Left cardiac atrium (tissue), 4 donors: ENCODE data around the gene GAL3ST2. TPM values are rescaled to one million over a fixed set of nuclear protein-coding genes. Genes with fewer than 3 reads are reported as not detected.
"Not testable (repeated sequence)": the region's sequence is repeated elsewhere in the genome, so short reads cannot be mapped to it uniquely, and the experiment has no call there.

ENCODE experiments used
- ATAC-seq, 2 donors: fragments of 200-7000 bp; cut with Tn5 transposase; one replicate each; pipeline ENCODE4 v1.9.1; 2020; ENCODE audit warnings: mild to moderate bottlenecking in 2 of 2, moderate library complexity in 2 of 2
- DNase-seq: peaks from one replicate; pipeline ENCODE4 v3.0.0-alpha.2; 2020
- intact Hi-C, 2 donors: fragments of 100-400 bp; cut with DNase I; formaldehyde crosslinking; loops; one replicate each; pipeline versions ENCODE4 v1.14.1 to v1.15.1; 2022 to 2023
- total RNA-seq, 2 donors: library from RNA; stranded (reverse); fragmentation: NEBNext Ultra II Directional; extraction: Animal tissue kit (Norgen Biotek cat#: 25700); gene quantifications; one replicate each; pipeline ENCODE4 v1.2.1, GENCODE V29; 2021
- donor health status: DM: no; HTN: yes; CAD: no.
- donor health status: DM: no; HTN: yes; CAD: no; lungs with severe emphysema.
- donor health status: DM: yes; HTN: yes; CAD: no.
- donor health status: Dilated cardiomyopathy.

Gene GAL3ST2
- total RNA-seq, 2 donors from 2014 or later = 0.44 TPM; not detected in 1

DNA sequence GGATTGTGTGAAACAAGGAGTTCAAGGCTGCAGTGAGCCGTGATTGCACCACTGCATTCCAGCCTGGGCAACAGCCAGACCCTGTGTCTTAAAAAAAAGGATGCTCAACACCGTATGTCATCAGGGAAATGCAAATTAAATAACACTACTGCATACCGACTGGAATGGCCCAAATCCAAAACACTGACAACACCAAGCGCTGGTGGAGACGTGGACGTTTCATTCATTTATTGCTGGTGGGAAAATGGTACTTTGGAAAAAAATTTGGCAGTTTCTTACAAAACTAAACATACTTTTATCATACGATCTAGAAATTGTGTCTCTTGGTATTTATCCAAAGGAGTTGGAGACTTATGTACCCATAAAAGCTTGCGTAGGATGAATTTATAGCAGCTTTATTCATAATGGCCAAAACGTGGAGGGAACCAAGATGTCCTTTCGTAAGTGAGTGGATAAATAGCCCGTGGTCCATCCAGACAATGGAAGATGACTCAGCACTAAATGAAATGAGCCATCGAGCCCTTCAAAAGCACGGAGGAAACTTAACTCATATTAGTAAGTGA is 56.6 kb downstream of the GAL3ST2 start:
- intact Hi-C loops = no loop called here
- DNase-seq (no peak), ATAC-seq (peak in 1 of 2 donors; percentile 46)

DNA sequence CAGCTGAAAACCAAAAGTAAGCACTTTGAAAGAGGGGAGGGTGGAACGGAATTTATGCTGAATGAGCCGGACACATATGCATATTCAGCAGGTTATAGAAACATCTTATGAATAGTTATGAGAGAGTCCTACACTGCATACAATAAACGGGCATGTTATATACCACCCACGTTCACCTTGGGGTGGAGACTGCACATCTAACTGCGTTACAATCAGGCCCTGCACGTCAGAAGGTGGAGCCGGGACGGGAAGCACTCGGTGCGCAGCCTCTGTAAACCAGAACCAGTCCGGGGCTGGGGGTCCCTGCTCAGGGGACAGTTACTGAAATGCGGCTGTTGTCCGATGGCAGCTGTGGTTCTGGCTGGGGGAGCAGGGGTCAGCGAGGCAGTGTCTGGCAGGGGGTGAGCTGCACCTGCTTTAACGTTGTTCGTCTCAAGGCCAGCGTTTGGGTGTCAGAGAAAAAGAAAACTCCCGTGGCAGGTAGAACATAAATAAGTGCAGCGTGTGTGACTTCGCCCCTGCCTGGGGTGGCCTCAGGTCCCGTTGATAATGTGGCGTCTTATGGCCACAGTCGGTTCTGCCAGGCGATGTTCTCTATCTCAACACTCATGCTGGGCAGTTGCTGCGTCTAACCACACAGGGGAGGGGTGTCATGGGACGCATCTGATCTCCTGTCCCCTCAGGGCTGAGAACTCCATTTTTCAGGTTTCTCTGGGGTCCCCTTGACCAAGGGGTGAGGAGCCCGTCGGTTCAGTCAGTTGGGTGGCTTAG is 57.3 kb downstream of the GAL3ST2 start:
- DNase-seq = peak; percentile 16
- intact Hi-C loops, ATAC-seq: not testable (repeated sequence)

DNA sequence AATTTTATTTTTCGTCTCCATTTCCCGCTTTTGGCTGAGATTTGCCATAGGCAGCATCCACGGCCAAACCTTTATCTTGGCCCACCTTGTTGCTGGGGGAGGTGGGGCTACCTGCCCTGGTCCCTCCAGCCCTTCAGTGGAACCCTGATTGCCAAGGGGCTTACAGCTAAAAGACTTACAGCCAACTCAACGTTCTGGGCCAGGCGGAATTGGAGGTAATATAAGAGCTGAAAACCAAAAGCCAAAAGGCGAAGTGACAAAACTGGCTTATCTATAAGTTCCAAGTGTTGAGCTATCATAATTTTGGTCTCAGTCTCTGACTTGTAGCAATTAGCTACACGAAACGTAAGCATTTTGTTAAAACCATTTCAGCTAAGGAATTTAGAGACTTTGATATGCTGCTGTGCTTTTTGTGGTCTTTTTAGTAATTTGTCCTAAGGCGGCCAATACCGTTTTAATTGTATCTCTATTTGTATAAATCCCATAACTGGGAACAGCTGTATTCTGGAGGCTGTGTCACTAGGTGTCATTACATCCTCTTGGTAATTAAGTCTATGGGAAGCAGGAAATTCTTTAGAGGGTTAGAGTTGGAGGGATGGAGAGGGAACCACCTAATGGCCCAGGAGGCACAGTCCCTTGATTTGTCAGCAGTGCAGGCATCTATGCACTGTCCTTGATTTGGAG is 58.0 kb downstream of the GAL3ST2 start:
- ATAC-seq (no peak), DNase-seq (no peak)
- intact Hi-C loops = no loop called here

DNA sequence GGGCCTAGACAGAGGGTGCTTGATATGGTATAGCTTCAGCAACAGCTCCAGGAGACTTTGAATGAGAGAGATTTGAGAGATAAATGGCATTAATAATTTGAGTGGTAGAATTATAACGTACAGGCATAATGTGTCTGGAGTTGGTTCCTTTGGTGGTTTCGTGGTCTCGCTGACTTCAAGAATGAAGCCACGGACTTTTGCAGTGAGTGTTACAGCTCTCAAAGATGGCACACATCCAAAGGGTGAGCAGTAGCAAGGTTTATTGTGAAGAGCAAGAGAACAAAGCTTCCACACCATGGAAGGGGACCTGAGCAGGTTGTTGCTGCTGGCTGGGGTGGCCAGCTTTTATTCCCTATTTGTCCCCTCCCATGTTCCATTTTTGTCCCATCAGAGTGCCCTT is 59.0 kb downstream of the GAL3ST2 start:
- intact Hi-C loops = no loop called here
- ATAC-seq (no peak), DNase-seq (no peak)

DNA sequence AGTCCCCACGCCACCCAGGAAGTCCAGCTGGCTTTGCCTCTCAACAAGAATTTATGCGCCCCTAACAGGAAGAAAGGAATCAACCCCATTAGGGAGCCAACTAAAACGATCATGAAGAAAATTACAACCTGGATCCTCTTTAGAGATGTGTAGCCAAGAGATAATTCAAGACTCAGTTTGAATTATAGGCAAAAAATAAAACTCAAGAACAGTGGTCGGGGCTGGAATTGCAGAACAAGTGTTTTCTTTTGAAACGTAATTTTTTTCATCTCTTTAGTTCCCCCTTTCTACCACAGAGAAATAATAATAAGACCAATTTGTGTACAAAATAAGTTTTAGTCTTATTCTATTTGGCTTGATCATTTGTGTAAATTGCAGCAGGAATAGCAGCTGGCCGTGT is 59.7 kb downstream of the GAL3ST2 start:
- DNase-seq (no peak), ATAC-seq (no peak)
- intact Hi-C loops = no loop called here

DNA sequence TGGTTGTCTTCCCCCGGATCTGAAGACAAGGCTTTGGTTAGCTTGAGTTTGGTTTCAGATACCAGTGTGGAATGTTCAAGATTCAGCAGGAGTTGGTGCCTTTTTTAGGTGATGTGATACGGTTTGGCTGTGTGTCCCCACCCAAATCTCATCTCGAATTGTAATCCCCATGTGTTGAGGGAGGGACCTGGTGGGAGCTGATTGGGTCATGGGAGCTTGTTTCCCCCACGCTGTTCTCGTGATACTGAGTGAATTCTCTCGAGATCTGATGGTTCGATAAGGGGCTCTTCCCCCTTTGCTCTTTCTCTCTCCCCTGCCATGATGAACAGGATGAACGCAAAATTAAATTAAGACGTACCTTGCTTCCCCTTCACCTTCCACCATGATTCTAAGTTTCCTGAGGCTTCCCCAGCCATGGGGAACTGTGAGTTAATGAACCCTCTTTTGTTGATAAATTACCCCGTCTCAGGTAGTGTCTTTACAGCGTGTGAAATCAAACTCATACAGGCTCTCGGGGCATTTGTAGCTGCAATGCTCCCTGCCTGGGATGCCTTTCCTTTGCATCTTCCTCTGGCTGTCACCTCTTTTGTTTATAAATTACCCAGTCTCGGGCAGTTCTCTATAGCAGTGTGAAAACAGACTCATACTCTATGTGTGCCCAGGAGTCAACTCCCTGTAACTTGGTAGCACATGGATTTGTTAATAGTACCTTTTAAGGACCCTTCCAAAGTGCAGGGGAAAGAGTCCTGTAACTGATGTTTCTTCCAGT is 60.8 kb downstream of the GAL3ST2 start:
- ATAC-seq (no peak), DNase-seq (no peak)
- intact Hi-C loops = no loop called here

DNA sequence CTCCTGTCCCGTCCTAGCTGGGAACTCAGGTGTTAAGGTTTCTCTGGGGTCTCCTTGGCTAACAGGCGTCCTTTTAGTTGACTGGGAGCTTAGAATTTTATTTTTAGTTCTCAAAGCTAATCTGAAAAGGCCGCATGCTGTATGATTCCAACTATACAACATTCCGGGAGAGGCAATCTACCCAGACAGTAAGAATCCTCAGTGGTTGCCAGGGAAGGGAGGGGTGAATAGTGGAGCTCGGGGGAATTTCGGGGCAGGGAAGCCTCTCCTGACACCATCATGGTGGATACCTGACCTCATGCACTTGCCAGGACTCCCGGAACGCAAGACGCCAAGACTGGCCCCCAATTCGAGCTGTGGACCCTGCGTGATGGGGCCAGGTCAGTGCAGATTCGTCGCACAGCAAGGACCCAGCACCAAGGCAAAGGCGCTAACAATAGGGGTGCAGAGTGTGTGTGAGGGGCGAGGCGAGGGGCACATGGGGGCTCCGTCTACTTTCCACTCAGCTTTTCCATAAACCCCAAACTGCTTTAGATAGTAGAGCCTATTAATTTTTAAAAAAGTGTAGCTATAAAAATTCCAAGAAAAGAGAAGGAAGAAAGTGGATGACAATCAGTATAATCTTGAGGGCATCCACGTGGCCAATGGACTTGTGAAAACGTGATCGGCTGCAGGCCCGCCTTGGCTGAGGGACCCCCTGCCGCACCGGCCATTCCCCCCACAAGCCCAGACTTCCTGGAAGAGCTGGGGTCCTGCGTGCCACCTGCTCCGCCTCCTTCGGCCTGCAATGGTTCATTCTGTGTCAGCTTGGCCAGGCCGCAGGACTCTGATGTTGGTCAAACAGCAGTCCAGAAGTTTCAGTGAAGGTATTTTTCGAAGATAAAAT is 64.8 kb downstream of the GAL3ST2 start:
- DNase-seq = peak; percentile 21
- ATAC-seq = peak; percentile 9 to 17
- intact Hi-C loops = no loop called here

DNA sequence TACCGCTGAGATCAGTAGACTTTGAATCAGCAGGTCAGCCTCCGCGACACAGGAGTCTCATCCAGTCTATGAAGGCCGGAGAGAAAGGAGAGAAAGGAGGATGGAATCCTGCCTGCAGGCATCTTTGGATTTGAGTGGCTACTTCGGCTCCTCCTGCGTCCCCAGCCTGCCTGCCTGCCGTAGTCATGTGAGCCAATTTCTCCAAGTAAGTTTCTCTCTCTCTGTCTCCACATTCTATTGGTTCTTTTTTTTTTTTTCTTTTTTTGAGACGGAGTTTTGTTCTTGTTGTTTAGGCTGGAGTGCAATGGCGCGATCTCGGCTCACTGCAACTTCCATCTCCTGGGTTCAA is 65.4 kb downstream of the GAL3ST2 start:
- DNase-seq (no peak), ATAC-seq (no peak)
- intact Hi-C loops = no loop called here

DNA sequence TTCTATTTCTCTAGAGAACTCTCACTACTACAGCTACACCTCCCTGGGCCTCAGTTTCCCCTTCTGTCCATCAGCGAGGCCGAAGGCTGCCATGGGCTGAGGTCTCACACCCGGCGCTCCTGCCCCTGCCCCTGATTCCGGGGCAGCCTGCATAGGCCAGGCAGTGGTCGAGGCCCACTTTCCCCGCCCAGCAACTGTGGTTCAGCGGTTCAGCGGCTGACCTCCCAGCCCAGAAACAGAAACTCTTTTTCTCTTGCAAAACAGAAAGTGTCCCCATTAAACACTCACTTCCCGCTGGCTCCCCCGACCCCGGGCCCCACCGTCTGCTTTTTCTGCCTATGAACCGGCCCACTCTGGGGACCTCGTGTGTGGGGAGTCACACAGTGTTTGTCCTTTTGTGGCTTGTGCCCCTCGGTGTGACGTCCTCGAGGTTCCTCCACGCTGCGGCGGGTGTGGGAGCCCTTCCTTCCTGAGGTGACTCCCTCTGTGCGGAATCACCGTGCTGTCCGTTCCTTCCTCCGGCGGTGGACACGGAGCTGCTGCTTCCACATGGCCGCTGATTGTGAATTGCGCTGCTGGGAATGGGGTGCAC is 66.1 kb downstream of the GAL3ST2 start:
- intact Hi-C loops = no loop called here
- peak; percentile 24 to 33 for ATAC-seq
- DNase-seq = peak; percentile 63

DNA sequence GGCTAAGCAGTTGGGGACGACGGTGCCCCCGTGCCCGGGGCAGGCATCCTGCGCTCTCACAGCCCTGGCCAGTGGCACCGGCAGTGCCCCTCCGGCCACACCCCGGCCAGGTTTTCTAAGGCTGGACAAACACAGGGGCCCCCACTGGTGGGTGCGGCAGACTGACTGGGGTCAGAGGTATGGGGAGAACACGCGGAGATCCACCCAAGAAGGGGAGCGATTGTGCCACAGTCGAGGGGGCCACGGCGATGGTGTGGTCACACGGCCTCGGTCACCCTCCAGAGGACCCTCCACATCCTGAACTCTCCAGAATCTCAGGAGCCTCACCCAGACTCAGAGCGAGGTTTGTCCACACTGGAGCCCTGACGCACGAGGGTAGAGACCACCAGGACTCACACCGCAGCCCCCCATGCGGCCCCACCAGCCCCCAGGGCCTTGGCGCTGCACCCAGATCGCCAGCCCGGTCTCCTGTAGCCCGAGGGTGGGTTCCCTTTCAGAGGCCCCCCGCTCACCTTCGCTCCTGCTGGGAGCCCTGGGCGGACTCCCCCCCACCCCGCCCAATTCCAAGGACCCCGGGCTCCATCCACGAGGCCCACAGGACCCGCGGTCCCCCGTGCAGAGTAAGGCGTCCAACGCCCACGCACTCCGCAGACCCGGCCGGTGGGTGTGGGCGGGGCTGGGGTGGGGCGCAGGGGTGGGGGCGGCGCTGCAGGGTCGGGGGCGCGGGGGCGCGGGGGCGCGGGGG is 66.9 kb downstream of the GAL3ST2 start:
- ATAC-seq (peak; percentile 6 to 28), DNase-seq (peak; percentile 24)
- intact Hi-C loops = no loop called here

DNA sequence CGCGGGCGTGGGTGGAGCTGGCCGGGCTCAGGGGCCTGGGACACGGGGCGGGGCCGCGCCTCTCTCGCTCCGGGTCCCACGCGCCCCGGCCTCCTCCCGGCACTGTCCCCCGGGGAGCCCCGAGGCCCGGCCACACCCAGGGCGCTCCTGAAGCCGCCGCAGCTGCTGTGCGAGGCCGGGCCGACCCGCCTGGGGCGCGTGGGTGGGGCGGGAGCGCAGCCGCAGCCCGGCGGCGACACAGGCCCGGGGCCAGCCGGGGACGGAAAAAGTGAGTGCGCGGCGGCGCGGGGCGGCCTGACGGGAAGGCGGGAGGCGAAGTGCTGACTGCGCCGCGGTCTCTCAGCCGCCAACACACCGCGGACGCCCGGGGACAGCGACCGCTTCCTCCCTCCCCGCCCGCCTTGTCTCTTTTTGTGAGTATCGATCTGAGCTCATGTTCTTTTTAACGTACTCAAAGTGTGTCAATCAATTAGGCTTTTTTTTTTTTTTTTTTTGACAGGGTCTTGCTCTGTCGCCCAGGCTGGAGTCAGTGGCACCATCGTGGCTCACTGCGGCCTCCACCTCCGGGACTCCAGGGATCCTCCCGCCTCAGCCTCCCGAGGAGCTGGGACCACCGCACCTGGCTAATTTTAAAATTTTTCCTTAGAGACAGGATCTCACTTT is 67.6 kb downstream of the GAL3ST2 start:
- peak; percentile 87 for DNase-seq
- ATAC-seq = peak; percentile 89 to 90
- intact Hi-C loops = no loop called here

DNA sequence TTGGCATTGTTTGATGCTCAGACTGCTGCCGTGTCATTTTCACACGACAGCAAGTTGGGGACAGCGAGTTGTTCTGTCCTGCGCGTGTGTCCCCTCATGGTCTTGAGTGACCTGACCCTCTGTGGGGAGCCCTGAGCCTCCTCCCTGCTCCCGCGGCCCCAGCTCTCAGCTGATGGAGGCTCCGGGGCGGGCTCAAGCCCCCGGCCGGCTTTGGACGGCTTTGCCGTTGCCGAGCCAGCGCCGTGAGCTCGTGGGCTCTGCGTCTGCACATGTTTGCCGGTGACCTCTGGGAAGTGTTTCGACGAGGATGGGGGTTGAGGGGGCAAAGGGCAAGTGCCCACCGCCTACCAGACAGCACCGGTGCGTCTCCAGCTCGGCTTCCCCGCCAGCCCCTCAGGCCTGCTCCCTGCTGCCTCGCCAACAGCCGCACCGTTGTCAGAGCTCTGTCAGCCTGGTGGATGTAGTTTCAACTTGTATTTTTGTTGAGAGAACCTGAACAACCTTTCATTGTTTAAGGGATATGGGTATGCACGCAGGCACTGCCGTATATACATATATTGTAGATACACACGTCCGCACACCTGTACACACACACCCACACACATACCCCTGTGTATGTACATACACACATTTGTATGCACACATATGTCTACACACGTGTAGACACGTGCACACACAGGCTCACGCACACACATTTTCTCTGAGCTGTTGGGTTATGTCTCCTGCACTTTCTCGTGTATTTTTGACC is 68.4 kb downstream of the GAL3ST2 start:
- ATAC-seq (no peak), DNase-seq (peak; percentile 10)
- intact Hi-C loops = no loop called here

DNA sequence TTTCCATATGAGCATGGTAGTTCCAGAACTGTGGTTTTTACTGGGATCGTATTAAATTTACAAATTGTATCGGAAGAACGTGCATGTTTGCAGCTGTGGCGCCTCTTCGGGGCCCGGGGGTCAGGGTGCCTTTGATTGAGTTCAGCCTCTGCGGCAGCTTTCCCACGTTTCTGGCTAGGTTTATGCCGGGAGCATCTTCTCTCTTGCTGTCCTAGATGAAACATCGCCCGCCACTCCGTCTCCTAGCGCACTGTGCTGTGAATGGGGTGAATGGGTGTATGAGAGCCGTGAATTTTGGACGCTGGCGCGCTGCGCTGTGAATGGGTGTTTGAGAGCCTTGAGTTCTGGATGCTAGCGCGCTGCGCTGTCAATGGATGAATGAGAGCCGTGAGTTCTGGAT is 69.8 kb downstream of the GAL3ST2 start:
- no peak for ATAC-seq
- intact Hi-C loops = no loop called here
- peak; percentile 18 for DNase-seq

DNA sequence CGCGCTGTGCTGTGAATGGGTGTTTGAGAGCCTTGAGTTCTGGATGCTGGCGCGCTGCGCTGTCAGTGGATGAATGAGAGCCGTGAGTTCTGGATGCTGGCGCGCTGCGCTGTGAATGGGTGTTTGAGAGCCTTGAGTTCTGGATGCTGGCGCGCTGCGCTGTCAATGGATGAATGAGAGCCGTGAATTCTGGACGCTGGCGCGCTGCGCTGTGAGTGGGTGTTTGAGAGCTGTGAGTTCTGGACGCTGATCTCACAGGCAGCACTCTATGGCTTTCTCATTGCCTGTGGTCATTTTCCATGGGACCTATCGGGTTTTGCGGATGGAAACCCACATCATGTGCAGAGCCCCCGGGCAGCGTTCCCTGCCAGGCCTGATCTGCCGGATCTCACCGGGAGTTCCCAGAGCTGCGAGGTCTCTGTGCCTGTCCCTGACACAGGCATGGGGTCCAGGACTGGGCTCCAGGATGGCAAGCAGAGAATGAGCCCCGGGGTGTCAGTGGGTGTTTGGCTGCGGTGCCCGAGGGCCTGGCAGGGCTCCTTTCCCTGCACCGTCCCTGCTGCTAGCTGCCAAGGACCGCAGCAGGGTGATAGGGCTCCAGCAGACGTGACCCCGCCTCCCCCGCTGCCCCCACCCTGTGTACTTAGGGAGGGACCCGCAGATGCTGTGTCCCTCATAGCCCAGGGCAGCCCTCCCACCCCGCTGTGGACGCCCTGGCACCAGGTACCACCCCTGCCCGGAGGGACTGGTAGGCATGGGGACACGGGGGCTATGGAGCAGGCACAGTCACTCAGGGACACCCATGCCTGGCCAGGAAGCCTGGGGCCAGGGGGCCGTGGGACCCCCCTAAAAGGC is 72.4 kb downstream of the GAL3ST2 start:
- no peak for ATAC-seq
- peak; percentile 19 for DNase-seq
- intact Hi-C loops = no loop called here

DNA sequence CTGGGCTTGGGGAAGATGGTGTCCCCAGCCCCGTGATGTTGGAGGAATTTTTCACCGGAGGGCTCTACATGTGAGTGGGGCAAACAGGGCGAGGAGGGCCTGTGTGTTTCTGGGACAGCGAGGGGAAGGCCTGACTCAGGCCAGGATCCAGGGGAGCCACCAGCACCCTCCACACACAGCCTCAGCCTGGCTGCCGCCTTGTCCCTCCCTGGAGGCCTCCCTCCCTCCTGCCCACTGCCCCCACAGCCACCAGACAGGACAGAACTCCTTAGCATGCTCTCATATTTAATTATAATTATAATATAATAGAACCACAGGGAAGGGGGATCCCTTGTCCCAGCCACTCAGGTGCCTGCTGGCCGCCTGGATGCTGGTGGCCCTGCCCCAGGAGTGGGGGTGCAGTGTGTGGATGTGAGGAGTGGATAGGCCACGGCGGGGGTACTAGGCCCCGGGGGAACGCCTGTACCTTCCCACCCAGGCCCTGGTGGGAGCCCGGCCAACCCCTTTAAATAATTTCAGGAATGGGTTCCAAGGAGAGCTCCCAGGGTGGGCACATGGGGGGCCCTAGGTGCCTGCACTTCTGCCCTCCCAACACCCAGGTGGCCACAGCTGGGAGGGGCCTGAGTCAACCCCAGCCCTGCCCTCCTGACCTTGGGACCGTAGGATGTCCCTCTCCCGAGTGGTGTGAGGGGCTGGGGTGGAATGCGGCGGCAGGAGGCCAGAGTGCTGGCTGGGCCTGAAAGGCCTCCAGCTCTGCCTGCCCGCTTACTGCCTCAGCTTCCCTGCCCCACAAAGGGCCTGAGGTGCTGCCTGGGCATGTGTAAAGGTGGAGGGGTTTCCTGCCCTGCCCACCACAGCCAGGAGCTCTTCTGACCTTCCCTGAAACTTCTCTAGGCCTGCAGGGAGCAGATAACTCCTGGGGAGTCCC is 73.3 kb downstream of the GAL3ST2 start:
- intact Hi-C loops = no loop called here
- DNase-seq = peak; percentile 20
- ATAC-seq = no peak
